Osteocyte (in vitro differentiated cells): ENCODE results near the gene CACNA2D1. TPM values are rescaled to one million over a fixed set of nuclear protein-coding genes. Genes with fewer than 3 reads are reported as not detected.

Experiments
- DNase-seq: peaks from one replicate; pipeline ENCODE4 v3.0.0; 2021; ENCODE audit warnings: mixed read lengths; ENCODE audit not compliant: unreplicated experiment; ENCODE audit errors: extremely low spot score
- H3K27ac Mint-ChIP-seq: one replicate; pipeline ENCODE4 v1.8.0; 2021; ENCODE audit warnings: mild to moderate bottlenecking, mixed read lengths; ENCODE audit not compliant: unreplicated experiment
- H3K27me3 Mint-ChIP-seq: one replicate; pipeline ENCODE4 v1.8.0; 2021; ENCODE audit warnings: mixed read lengths; ENCODE audit not compliant: unreplicated experiment
- H3K36me3 Mint-ChIP-seq: one replicate; pipeline ENCODE4 v1.8.0; 2021; ENCODE audit warnings: mixed read lengths; ENCODE audit not compliant: unreplicated experiment
- H3K4me1 Mint-ChIP-seq: one replicate; pipeline ENCODE4 v1.8.0; 2021; ENCODE audit warnings: mixed read lengths; ENCODE audit not compliant: unreplicated experiment
- H3K4me3 Mint-ChIP-seq: one replicate; pipeline ENCODE4 v1.8.0; 2021; ENCODE audit warnings: mild to moderate bottlenecking, moderate library complexity, mixed read lengths; ENCODE audit not compliant: unreplicated experiment
- H3K9me3 Mint-ChIP-seq: one replicate; pipeline ENCODE4 v1.8.0; 2021; ENCODE audit warnings: mixed read lengths; ENCODE audit not compliant: unreplicated experiment
- total RNA-seq: library from RNA; stranded (reverse); gene quantifications from 2 replicates; pipeline ENCODE4 v1.2.1, GENCODE V29; 2021
- TF ChIP-seq, protein P1 (sequence below): fragments of 200-600 bp; sonication (generic); IDR thresholded peaks from 2 replicates; pipeline ENCODE4 v1.5.0; 2021; ENCODE audit warnings: antibody characterized with exemption, mild to moderate bottlenecking, moderate library complexity

CACNA2D1 gene
- total RNA-seq, 1 donor from 2014 or later: 24.3 TPM

DNA sequence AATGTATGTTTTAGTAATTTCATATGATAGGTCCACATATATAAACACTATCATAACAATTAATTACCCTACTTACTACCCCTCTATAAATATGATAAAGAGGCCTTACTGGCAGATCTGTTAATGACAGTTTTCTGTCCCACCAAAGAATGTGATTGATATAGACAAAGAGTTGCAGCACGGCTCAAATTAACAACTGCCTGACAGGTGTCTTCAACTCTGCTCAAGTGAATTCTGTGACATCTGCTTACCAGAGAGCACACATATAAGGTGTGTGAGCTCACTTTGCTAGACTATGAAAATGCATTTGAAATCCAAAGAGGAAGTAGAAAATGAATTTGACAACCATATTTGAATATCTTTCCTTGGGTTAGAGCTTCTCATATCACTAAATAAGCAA is 36.6 kb downstream of the CACNA2D1 start:
- Mint-ChIP-seq H3K9me3 (no peaks in the 10 kb centered on the region), H3K4me3 (no peak overlapping the region), H3K36me3 (peaks cover 4% of the 10 kb centered on the region)

DNA sequence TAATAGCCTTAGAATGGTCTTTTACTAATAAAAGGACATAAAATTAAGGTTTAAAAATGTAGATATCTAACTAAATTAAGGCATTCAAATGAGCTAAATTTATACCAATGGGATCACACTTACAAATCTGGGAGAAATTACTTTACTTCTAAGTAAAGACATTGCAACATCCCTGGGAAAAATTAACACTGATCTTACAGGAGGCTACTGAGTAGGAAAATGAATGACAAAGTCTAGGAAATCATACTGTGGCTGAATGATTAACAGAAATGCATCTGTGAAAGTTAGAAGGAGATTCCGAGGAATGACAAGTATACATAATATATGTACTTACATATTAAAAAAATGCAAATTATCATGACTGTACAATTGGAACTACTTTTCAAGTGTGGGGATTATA is 38.3 kb downstream of the CACNA2D1 start:
- TF ChIP-seq, protein P1, sequence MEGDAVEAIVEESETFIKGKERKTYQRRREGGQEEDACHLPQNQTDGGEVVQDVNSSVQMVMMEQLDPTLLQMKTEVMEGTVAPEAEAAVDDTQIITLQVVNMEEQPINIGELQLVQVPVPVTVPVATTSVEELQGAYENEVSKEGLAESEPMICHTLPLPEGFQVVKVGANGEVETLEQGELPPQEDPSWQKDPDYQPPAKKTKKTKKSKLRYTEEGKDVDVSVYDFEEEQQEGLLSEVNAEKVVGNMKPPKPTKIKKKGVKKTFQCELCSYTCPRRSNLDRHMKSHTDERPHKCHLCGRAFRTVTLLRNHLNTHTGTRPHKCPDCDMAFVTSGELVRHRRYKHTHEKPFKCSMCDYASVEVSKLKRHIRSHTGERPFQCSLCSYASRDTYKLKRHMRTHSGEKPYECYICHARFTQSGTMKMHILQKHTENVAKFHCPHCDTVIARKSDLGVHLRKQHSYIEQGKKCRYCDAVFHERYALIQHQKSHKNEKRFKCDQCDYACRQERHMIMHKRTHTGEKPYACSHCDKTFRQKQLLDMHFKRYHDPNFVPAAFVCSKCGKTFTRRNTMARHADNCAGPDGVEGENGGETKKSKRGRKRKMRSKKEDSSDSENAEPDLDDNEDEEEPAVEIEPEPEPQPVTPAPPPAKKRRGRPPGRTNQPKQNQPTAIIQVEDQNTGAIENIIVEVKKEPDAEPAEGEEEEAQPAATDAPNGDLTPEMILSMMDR: no peak
- H3K36me3 Mint-ChIP-seq: peaks cover 4% of the 10 kb centered on the region
- no peaks in the 10 kb centered on the region for H3K4me1 Mint-ChIP-seq
- no peaks in the 10 kb centered on the region for H3K9me3 Mint-ChIP-seq
- H3K27me3 Mint-ChIP-seq: no peaks in the 10 kb centered on the region
- no peak overlapping the region for H3K27ac Mint-ChIP-seq
- no peak for DNase-seq
- H3K4me3 Mint-ChIP-seq: no peak overlapping the region

More for the DNA sequence above, 36.6 kb downstream of the CACNA2D1 start:
- Mint-ChIP-seq H3K4me1 (peaks cover 1% of the 10 kb centered on the region), H3K27ac (no peak overlapping the region), H3K27me3 (no peaks in the 10 kb centered on the region)
- no peak for DNase-seq
- TF ChIP-seq, protein P1: no peak

DNA sequence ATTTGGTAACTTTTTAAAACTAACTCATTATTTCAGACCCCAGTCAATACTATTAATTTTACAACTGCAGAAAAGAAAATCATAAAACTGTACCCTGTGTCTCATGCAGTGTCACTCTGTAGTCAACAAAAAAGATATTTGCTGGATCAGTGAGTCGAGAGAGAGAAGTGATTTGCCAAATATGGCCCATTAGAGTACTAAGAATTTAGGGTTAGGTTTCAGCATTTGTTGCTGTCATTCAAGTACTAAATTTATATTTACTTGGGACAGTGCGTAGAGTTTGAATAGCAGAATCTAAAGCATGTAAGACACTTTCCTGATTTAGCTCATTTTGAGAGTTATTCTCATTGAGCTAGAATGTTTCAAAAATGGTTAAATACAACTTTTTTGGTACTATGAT is 38.9 kb downstream of the CACNA2D1 start:
- no peaks in the 10 kb centered on the region for H3K27me3 Mint-ChIP-seq
- no peaks in the 10 kb centered on the region for H3K4me1 Mint-ChIP-seq
- H3K36me3 Mint-ChIP-seq: peaks cover 6% of the 10 kb centered on the region
- no peak overlapping the region for H3K27ac Mint-ChIP-seq
- H3K9me3 Mint-ChIP-seq: no peaks in the 10 kb centered on the region
- TF ChIP-seq, protein P1: no peak
- DNase-seq: no peak
- no peak overlapping the region for H3K4me3 Mint-ChIP-seq

DNA sequence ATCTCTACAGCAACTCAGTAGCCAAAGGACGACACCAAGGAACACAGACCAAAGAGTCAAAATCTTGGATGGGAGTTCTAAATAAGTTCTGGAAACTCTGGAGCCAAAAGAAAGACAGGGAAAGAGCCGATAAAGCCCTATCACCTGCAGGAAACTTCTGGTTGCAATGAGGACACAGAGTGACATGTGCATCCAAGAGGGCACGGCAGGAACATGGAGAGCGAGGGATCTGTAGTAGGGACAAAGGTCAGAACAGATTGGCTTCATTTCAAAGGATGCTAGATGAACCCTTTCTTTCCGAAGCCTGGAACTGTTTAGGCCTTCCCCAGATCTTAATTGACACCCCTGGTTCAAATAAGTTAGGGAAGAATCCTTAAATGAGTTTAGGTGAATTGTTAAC is 39.5 kb downstream of the CACNA2D1 start:
- Mint-ChIP-seq H3K9me3 (no peaks in the 10 kb centered on the region), H3K27ac (no peak overlapping the region), H3K4me1 (no peaks in the 10 kb centered on the region), H3K4me3 (no peak overlapping the region), H3K27me3 (no peaks in the 10 kb centered on the region), H3K36me3 (peaks cover 7% of the 10 kb centered on the region)
- TF ChIP-seq, protein P1: no peak
- no peak for DNase-seq

DNA sequence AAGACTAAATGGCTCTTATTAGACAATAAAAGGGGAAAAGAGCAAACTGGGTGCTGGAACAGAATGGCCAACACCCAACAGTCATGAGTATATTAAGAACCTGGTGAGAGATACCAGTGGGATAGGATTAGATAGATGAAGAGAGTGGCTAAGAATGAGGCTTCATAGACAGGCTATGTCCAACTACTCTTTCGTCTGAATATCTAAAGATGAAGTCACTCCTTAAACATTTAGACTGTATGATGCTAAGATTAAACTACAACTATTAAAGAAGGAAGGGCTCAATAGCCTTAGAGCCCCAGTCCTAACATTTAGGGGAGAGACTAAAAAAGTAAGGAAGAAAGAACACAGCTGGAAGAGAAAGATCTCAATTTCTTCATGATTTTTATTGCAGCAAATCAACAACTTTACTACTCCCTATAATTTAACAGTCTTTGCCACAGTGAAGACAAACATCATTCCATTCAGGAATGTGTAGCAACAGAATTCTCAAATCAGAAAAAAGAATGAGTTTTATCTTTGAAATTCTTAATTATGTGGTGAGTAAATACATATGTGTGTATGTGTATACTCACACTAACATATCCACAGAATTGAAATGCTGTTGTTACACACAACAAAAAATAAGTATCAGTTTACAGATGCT is 45.6 kb downstream of the CACNA2D1 start:
- Mint-ChIP-seq H3K36me3 (peaks cover 6% of the 10 kb centered on the region), H3K4me1 (peaks cover 2% of the 10 kb centered on the region), H3K27ac (no peak overlapping the region), H3K9me3 (no peaks in the 10 kb centered on the region), H3K27me3 (no peaks in the 10 kb centered on the region), H3K4me3 (no peak overlapping the region)
- DNase-seq: no peak
- TF ChIP-seq, protein P1: no peak
